OCI-LY3 (cell line): Measurements from ENCODE around the gene GAMT.

Experiments used
- H2AFZ ChIP-seq: fragments of 200-600, 300-600 bp; shearing (Covaris generic); 2 replicates; pipeline ENCODE4 v1.6.0; 2014; ENCODE audit warnings: antibody characterized with exemption, low read depth, low read length
- H3K27ac ChIP-seq: fragments of 200-600, 300-600 bp; sonication (generic); 2 replicates; pipeline ENCODE4 v1.5.1; 2014; ENCODE audit warnings: mild to moderate bottlenecking, low read length, moderate library complexity, mixed read lengths
- H3K27me3 ChIP-seq: fragments of 200-600, 300-600 bp; sonication (generic); 2 replicates; pipeline ENCODE4 v1.6.1; 2014; ENCODE audit warnings: low read depth, low read length, mixed read lengths
- H3K36me3 ChIP-seq: fragments of 200-600, 300-600 bp; sonication (generic); replicated peaks from 2 replicates; pipeline ENCODE3; 2014; ENCODE audit warnings: low read depth, low read length, mixed read lengths
- H3K4me1 ChIP-seq: fragments of 300-600, 200-600 bp; sonication (generic); 2 replicates; pipeline ENCODE4 v1.6.1; 2014; ENCODE audit warnings: low read length, mixed read lengths
- H3K4me2 ChIP-seq: fragments of 200-600, 300-600 bp; sonication (generic); 2 replicates; pipeline ENCODE4 v1.6.1; 2014; ENCODE audit warnings: low read length, mixed read lengths
- H3K4me3 ChIP-seq: fragments of 300-600, 200-600 bp; sonication (generic); 2 replicates; pipeline ENCODE4 v1.5.1; 2014; ENCODE audit warnings: antibody characterized with exemption, mild to moderate bottlenecking, low read length, moderate library complexity
- H3K79me2 ChIP-seq: fragments of 300-600, 200-600 bp; shearing (Covaris generic); 2 replicates; pipeline ENCODE4 v1.6.1; 2014; ENCODE audit warnings: mild to moderate bottlenecking, low read length, mixed read lengths
- H3K9ac ChIP-seq: fragments of 300-600, 200-600 bp; shearing (Covaris generic); 2 replicates; pipeline ENCODE4 v1.6.0; 2014; ENCODE audit warnings: mild to moderate bottlenecking, low read length, moderate library complexity
- H3K9me3 ChIP-seq: fragments of 200-600, 300-600 bp; shearing (Covaris generic); 2 replicates; pipeline ENCODE4 v1.6.1; 2014; ENCODE audit warnings: low read length, mixed read lengths; ENCODE audit not compliant: insufficient read depth
- H4K20me1 ChIP-seq: fragments of 200-600, 300-600 bp; sonication (generic); 2 replicates; pipeline ENCODE4 v1.6.1; 2016; ENCODE audit warnings: low read length, mixed read lengths; ENCODE audit not compliant: insufficient read depth
- EZH2phosphoT487 ChIP-seq: fragments of 200-600 bp; shearing (Covaris generic); IDR thresholded peaks from 2 replicates; pipeline ENCODE4 v1.6.1; 2018; ENCODE audit warnings: antibody characterized with exemption, mixed run types, low read depth
- TF ChIP-seq, protein P1 (sequence below): fragments of 200-600, 300-600 bp; sonication (generic); IDR thresholded peaks from 2 replicates; pipeline ENCODE4 v1.5.1; 2014; ENCODE audit warnings: antibody characterized with exemption, low read length, low read depth

Gene GAMT

GRCh38 chr19:1431759-1432506 is 30.6 kb upstream of the GAMT start:
- Histone ChIP-seq H3K4me3 (no peak overlapping the region), H3K79me2 (peaks cover 58% of the 10 kb centered on the region), H4K20me1 (peaks cover 38% of the 10 kb centered on the region; the same call in 1 of the 2 replicates), H3K36me3 (peaks cover 74% of the 10 kb centered on the region), H3K9me3 (no peaks in the 10 kb centered on the region), H3K27me3 (no peaks in the 10 kb centered on the region), H3K9ac (no peak overlapping the region), H3K4me2 (no peak overlapping the region), H3K4me1 (no peaks in the 10 kb centered on the region), H2AFZ (no peak overlapping the region), H3K27ac (no peak overlapping the region)
- TF ChIP-seq, protein P1, sequence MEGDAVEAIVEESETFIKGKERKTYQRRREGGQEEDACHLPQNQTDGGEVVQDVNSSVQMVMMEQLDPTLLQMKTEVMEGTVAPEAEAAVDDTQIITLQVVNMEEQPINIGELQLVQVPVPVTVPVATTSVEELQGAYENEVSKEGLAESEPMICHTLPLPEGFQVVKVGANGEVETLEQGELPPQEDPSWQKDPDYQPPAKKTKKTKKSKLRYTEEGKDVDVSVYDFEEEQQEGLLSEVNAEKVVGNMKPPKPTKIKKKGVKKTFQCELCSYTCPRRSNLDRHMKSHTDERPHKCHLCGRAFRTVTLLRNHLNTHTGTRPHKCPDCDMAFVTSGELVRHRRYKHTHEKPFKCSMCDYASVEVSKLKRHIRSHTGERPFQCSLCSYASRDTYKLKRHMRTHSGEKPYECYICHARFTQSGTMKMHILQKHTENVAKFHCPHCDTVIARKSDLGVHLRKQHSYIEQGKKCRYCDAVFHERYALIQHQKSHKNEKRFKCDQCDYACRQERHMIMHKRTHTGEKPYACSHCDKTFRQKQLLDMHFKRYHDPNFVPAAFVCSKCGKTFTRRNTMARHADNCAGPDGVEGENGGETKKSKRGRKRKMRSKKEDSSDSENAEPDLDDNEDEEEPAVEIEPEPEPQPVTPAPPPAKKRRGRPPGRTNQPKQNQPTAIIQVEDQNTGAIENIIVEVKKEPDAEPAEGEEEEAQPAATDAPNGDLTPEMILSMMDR: no peak
- no peak for TF ChIP-seq EZH2phosphoT487

DNA sequence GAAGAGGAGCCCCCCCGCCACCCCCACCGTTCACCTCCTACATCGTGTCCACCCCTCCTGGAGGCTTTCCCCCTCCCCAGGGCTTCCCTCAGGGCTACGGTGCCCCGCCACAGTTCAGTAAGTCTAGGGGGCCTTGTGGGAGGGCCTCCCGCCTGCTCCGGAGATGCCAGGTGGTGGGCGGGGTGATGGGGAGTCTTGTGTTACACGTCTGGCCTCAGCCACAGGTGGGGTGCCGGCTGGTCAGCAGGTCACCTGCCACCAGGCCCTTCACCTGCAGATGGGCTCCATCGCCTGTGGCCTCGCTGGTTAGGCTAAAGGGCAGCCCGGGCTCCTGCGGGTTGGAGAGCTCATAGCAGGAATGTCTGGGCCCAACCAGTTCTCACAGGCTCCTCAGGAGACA is 28.9 kb upstream of the GAMT start:
- Histone ChIP-seq H3K79me2 (peaks cover 75% of the 10 kb centered on the region), H3K4me1 (no peaks in the 10 kb centered on the region), H3K36me3 (peaks cover 84% of the 10 kb centered on the region)

DNA sequence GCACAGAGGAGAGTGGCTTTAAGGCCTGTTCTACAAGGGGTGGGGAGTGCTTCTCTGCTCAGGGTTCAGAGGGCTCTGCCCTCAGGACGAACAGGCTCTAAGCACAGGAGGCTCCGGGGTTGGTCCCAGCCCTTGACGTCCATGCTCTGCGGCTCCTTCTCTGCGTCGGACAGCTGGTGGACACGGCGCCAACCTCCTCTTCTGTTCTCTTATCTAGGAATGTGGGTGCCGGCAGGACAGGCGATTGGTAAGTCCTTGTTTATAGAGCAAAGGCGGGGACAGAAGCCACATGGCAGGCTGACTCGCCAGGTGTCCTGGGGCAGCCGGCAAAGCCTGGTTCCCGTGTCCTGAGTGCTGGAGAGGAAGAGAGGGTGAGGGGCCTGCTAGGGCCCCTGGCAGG is 28.4 kb upstream of the GAMT start:
- no peaks in the 10 kb centered on the region for H3K4me1 ChIP-seq
- H3K27me3 ChIP-seq: no peaks in the 10 kb centered on the region
- H3K9ac ChIP-seq: no peak overlapping the region
- peaks cover 80% of the 10 kb centered on the region for H3K79me2 ChIP-seq
- H2AFZ ChIP-seq: no peak overlapping the region
- no peaks in the 10 kb centered on the region for H3K9me3 ChIP-seq
- no peak overlapping the region for H3K27ac ChIP-seq
- H3K36me3 ChIP-seq: peaks cover 86% of the 10 kb centered on the region
- H3K4me2 ChIP-seq: no peak overlapping the region
- peaks cover 55% of the 10 kb centered on the region for H4K20me1 ChIP-seq
- no peak overlapping the region for H3K4me3 ChIP-seq
- no peak for TF ChIP-seq EZH2phosphoT487
- TF ChIP-seq, protein P1: no peak

More for the DNA sequence above, 28.9 kb upstream of the GAMT start:
- Histone ChIP-seq H3K4me2 (no peak overlapping the region), H3K9me3 (no peaks in the 10 kb centered on the region), H3K9ac (no peak overlapping the region), H3K4me3 (no peak overlapping the region), H3K27me3 (no peaks in the 10 kb centered on the region), H4K20me1 (peaks cover 50% of the 10 kb centered on the region), H2AFZ (no peak overlapping the region), H3K27ac (no peak overlapping the region)
- TF ChIP-seq, protein P1: no peak
- no peak for TF ChIP-seq EZH2phosphoT487

GRCh38 chr19:1428738-1429391 is 27.5 kb upstream of the GAMT start:
- Histone ChIP-seq H4K20me1 (peaks cover 57% of the 10 kb centered on the region), H3K4me1 (no peaks in the 10 kb centered on the region), H3K79me2 (peaks cover 85% of the 10 kb centered on the region), H3K27me3 (no peaks in the 10 kb centered on the region), H3K36me3 (peaks cover 85% of the 10 kb centered on the region), H3K4me2 (no peak overlapping the region), H3K27ac (no peak overlapping the region), H3K9me3 (no peaks in the 10 kb centered on the region), H3K4me3 (no peak overlapping the region), H3K9ac (no peak overlapping the region), H2AFZ (no peak overlapping the region)
- TF ChIP-seq, protein P1: no peak
- TF ChIP-seq EZH2phosphoT487: no peak
